HEK293T (cell line): ENCODE results near the gene DDA1.

Experiments used
- FOXK2 ChIP-seq: fragments of 450-650 bp; IDR thresholded peaks from 2 replicates; pipeline ENCODE4 v1.6.1; 2016; ENCODE audit warnings: mild to moderate bottlenecking
- LEF1 ChIP-seq: fragments of 450-650 bp; IDR thresholded peaks from 2 replicates; pipeline ENCODE4 v1.6.1; 2017; ENCODE audit warnings: mild to moderate bottlenecking, borderline replicate concordance
- TARDBP ChIP-seq: fragments of 450-650 bp; IDR thresholded peaks from 2 replicates; pipeline ENCODE4 v1.6.1; 2016

- TF ChIP-seq TARDBP = no peak
- TF ChIP-seq FOXK2 = no peak
- no peak for TF ChIP-seq LEF1
Observed at GRCh38 chr19:17311455-17312188, 2.3 kb downstream of the DDA1 start.
